NCI-H2196 treated with DMSO at 0.1 percent for 48 hours (cell line): ENCODE measurements around the gene PBX4.

Experiments
- DNase-seq: peaks from one replicate; lab custom pipeline; 2025; ENCODE audit not compliant: unreplicated experiment; lab: John Stamatoyannopoulos, UW

The PBX4 gene

GRCh38 chr19:19559931-19560330 is 58.6 kb downstream of the PBX4 start:
- DNase-seq = no peak

- no peak for DNase-seq
These were observed 59.9 kb downstream of the PBX4 start for GRCh38 chr19:19558636-19559035.

GRCh38 chr19:19558055-19558454 is 60.4 kb downstream of the PBX4 start:
- no peak for DNase-seq

GRCh38 chr19:19554074-19555023 is 64.1 kb downstream of the PBX4 start:
- no peak for DNase-seq

GRCh38 chr19:19553670-19554069 is 64.8 kb downstream of the PBX4 start:
- DNase-seq = no peak

GRCh38 chr19:19552798-19553197 is 65.7 kb downstream of the PBX4 start:
- DNase-seq = no peak

- DNase-seq = no peak
These were observed 66.7 kb downstream of the PBX4 start for GRCh38 chr19:19551853-19552192.

GRCh38 chr19:19550972-19551852 is 67.3 kb downstream of the PBX4 start:
- DNase-seq = no peak

- no peak for DNase-seq
These were observed 68.0 kb downstream of the PBX4 start for GRCh38 chr19:19550485-19550929.

GRCh38 chr19:19549804-19550464 is 68.6 kb downstream of the PBX4 start:
- DNase-seq = no peak

- no peak for DNase-seq
These were observed 69.3 kb downstream of the PBX4 start for GRCh38 chr19:19548915-19549759.

GRCh38 chr19:19547674-19548336 is 70.7 kb downstream of the PBX4 start:
- no peak for DNase-seq

GRCh38 chr19:19546751-19547162 is 71.7 kb downstream of the PBX4 start:
- no peak for DNase-seq

GRCh38 chr19:19545707-19546106 is 72.8 kb downstream of the PBX4 start:
- no peak for DNase-seq

- DNase-seq = no peak
These were observed 73.4 kb downstream of the PBX4 start for GRCh38 chr19:19544954-19545591.

GRCh38 chr19:19544257-19544953 is 74.1 kb downstream of the PBX4 start:
- no peak for DNase-seq

- no peak for DNase-seq
These were observed 74.8 kb downstream of the PBX4 start for GRCh38 chr19:19543640-19544039.

- DNase-seq = no peak
These were observed 75.4 kb downstream of the PBX4 start for GRCh38 chr19:19543101-19543500.

GRCh38 chr19:19542507-19542906 is 76.0 kb downstream of the PBX4 start:
- no peak for DNase-seq
